Measurements from ENCODE around the gene TBC1D12.

GRCh38 chr10:94496010-94496409 is 93.7 kb downstream of the TBC1D12 start:
- TF ChIP-seq CTCF (IDR thresholded peaks at IDR 0.05) (no peak), POLR2A (IDR thresholded peaks at IDR 0.05) (no peak)

Data from uterus (tissue), 2 donors.